ENCODE results near the gene KCNJ3. TPM values are rescaled to one million over a fixed set of nuclear protein-coding genes. Genes with fewer than 3 reads are reported as not detected.

KCNJ3 gene
- polyA plus RNA-seq, 3 donors = not detected

- no peaks in the 10 kb centered on the region for H3K27me3 ChIP-seq (ENCODE audit: control insufficient read depth in 2 of 2, insufficient read depth in 2 of 2, low read length in 2 of 2)
- no peaks in the 10 kb centered on the region for H3K27me3 Mint-ChIP-seq (ENCODE audit: low read depth in 3 of 3)
- no peak overlapping the region for H3K9ac ChIP-seq (ENCODE audit: insufficient read depth, low read length, poor library complexity, severe bottlenecking)
- no CpG with 5 or more reads among the region's 1 CpG for WGBS (ENCODE audit: insufficient coverage)
- peaks cover 3 to 6% of the 10 kb centered on the region in 2 donors for H3K9me3 ChIP-seq (replicated peaks in 1 of 2; ENCODE audit: control insufficient read depth in 1 of 2, insufficient read depth in 1 of 2, low read length in 2 of 2)
- TF ChIP-seq, protein P1, sequence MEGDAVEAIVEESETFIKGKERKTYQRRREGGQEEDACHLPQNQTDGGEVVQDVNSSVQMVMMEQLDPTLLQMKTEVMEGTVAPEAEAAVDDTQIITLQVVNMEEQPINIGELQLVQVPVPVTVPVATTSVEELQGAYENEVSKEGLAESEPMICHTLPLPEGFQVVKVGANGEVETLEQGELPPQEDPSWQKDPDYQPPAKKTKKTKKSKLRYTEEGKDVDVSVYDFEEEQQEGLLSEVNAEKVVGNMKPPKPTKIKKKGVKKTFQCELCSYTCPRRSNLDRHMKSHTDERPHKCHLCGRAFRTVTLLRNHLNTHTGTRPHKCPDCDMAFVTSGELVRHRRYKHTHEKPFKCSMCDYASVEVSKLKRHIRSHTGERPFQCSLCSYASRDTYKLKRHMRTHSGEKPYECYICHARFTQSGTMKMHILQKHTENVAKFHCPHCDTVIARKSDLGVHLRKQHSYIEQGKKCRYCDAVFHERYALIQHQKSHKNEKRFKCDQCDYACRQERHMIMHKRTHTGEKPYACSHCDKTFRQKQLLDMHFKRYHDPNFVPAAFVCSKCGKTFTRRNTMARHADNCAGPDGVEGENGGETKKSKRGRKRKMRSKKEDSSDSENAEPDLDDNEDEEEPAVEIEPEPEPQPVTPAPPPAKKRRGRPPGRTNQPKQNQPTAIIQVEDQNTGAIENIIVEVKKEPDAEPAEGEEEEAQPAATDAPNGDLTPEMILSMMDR (IDR thresholded peaks at IDR 0.05) = no peak
- H3K27ac Mint-ChIP-seq = no peak overlapping the region
- no peak for DNase-seq
- H3K36me3 ChIP-seq (replicated peaks in 1 of 2; ENCODE audit: control insufficient read depth in 1 of 2, insufficient read depth in 2 of 2, low read length in 2 of 2) = no peaks in the 10 kb centered on the region
- no peaks in the 10 kb centered on the region for H3K4me1 Mint-ChIP-seq
- no peaks in the 10 kb centered on the region for H4K20me1 ChIP-seq (ENCODE audit: insufficient read depth, low read length)
- no peak overlapping the region for H2AFZ ChIP-seq (ENCODE audit: insufficient read depth, low read depth, low read length, poor library complexity, severe bottlenecking)
- intact Hi-C loops (cut with micrococcal nuclease) = no loop called here
- H3K79me2 ChIP-seq (ENCODE audit: insufficient read depth, low read length) = no peaks in the 10 kb centered on the region
- H3K4me3 ChIP-seq (replicated peaks in 1 of 3; ENCODE audit: low read depth in 2 of 3, low read length in 3 of 3) = no peak overlapping the region
- H3K9me3 Mint-ChIP-seq = peaks cover 0 to 12% (median 7%) of the 10 kb centered on the region in 7 donors
- no peaks in the 10 kb centered on the region for H3K36me3 Mint-ChIP-seq
- no peak overlapping the region for H3K4me2 ChIP-seq (replicated peaks; ENCODE audit: extremely low read depth, low read length, poor library complexity, severe bottlenecking)
- no peak overlapping the region for H3K4me3 Mint-ChIP-seq
- H3K27ac ChIP-seq (ENCODE audit: low read depth in 1 of 2, low read length in 2 of 2) = no peak overlapping the region
- no peaks in the 10 kb centered on the region for H3K4me1 ChIP-seq (ENCODE audit: control insufficient read depth in 1 of 2, insufficient read depth in 2 of 2, low read length in 2 of 2)
Observed at GRCh38 chr2:154901063-154901462, 202.6 kb downstream of the KCNJ3 start.

Measured in CD14-positive monocyte (primary cell).